LNCAP (cell line): ENCODE results near the gene ZNF507.

ENCODE experiments used
- CTCF ChIP-seq: fragments of 450-650 bp; IDR thresholded peaks from 2 replicates; pipeline ENCODE4 v1.5.1; 2017; ENCODE audit warnings: mild to moderate bottlenecking

ZNF507 gene

GRCh38 chr19:32397671-32398101 is 52.3 kb downstream of the ZNF507 start:
- TF ChIP-seq CTCF, result no peak

- TF ChIP-seq CTCF, result no peak
Observed at GRCh38 chr19:32401992-32402391, 56.6 kb downstream of the ZNF507 start.

GRCh38 chr19:32403291-32403995 is 58.0 kb downstream of the ZNF507 start:
- no peak for TF ChIP-seq CTCF

GRCh38 chr19:32404213-32404932 is 59.0 kb downstream of the ZNF507 start:
- TF ChIP-seq CTCF, result no peak

GRCh38 chr19:32404933-32405430 is 59.6 kb downstream of the ZNF507 start:
- no peak for TF ChIP-seq CTCF

GRCh38 chr19:32405431-32406160 is 60.2 kb downstream of the ZNF507 start, which contains the start of gene DPY19L3:
Gene DPY19L3 (plus strand): TSS chr19:32405770. CDS start chr19:32408254, 2,484 bp downstream.
- TF ChIP-seq CTCF, result no peak
